IPS-15b (cell line): ENCODE data around the gene PUS1.

ENCODE experiments used
- H3K27me3 ChIP-seq: one replicate; pipeline ENCODE4 v1.6.1; 2013; ENCODE audit warnings: low read length; ENCODE audit not compliant: control insufficient read depth, insufficient read depth
- H3K36me3 ChIP-seq: one replicate; pipeline ENCODE4 v1.6.1; 2013; ENCODE audit warnings: low read length; ENCODE audit not compliant: control insufficient read depth, insufficient read depth
- H3K4me1 ChIP-seq: one replicate; pipeline ENCODE4 v1.6.1; 2013; ENCODE audit warnings: mild to moderate bottlenecking, low read length; ENCODE audit not compliant: control insufficient read depth, insufficient read depth
- H3K4me3 ChIP-seq: one replicate; pipeline ENCODE4 v1.5.1; 2013; ENCODE audit warnings: low read depth, low read length
- H3K9ac ChIP-seq: one replicate; pipeline ENCODE4 v1.6.1; 2013; ENCODE audit warnings: low read depth, mild to moderate bottlenecking, low read length
- H3K9me3 ChIP-seq: one replicate; pipeline ENCODE4 v1.6.1; 2013; ENCODE audit warnings: mild to moderate bottlenecking, low read length; ENCODE audit not compliant: control insufficient read depth, insufficient read depth

PUS1 gene

DNA sequence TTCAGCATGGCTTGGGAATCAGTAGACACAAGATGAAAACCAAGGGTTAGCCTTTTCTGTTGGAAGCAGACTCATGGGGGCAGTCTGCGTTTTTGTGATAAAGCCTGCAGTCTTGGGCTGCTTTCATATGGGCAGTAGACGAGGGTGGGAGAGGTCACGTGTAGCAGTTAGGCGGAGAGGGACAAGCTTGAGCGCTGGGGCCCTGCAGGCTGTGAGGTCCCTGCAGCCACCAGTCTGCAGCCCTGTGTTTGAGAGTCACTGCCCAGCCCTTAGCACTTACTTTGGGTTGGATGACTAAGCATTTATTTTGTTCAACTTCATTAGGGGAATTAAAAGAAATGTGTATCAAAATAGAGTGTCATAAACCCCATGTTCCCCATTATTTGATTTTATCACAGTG, 57.8 kb downstream of the PUS1 start:
- H3K4me1 ChIP-seq, result peaks cover 17% of the 10 kb centered on the region
- H3K9ac ChIP-seq, result no peak overlapping the region
- H3K36me3 ChIP-seq, result peaks cover 11% of the 10 kb centered on the region
- no peaks in the 10 kb centered on the region for H3K9me3 ChIP-seq
- no peaks in the 10 kb centered on the region for H3K27me3 ChIP-seq
- H3K4me3 ChIP-seq, result no peak overlapping the region

DNA sequence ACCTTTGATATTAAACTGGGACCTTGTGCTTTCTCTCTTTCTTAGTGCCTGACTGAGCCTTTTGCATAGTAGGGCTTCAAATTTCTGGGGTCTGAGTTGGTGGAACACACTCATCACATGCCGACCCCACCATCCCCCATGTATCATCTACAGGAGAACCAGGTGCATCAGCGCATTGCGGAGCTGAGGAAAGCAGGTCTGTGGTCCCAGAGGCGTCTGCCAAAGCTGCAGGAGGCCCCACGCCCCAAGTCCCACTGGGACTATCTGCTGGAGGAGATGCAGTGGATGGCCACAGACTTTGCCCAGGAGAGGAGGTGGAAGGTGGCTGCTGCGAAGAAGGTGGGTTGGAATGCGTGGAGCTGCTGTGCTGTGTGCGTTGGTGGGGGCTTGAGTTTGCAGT, 58.5 kb downstream of the PUS1 start:
- Histone ChIP-seq H3K9me3 (no peaks in the 10 kb centered on the region), H3K9ac (no peak overlapping the region), H3K27me3 (no peaks in the 10 kb centered on the region), H3K36me3 (peaks cover 13% of the 10 kb centered on the region), H3K4me1 (peaks cover 17% of the 10 kb centered on the region), H3K4me3 (no peak overlapping the region)

DNA sequence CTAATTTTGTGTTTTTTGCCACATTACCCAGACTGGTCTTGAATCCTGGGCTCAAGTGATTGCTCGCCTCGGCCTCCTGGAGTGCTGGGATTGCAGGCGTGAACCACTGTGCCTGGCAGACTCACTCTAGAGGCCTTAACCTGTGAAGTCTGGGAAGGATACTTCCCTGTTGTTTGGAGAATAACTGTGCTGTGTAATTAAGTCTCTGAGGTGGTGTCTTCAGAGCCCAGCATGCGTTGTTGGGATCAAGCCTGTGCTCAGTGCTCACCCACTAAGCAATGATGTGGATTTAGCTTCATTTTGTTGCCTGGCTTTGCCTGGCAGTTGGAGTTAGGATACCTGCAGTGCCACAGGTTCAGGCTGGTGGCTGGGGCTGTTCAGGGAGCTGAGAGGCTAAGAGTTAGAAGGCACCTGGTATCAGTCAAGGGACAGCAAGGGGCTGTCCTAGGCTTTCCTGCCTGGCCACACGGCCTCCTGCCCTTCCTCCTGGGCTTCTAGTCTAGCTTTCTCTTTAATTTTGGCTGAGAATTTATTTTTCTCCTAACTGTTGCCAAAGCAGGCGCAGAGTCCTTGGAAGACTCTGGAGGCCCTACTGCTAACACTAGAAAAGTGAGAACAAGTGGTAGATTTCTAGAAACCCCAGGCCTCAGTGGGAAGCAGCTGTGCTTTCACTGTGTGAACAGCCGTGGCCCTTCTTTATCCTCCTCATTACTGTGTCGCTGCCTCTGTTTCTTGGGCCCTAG, 59.1 kb downstream of the PUS1 start:
- no peaks in the 10 kb centered on the region for H3K27me3 ChIP-seq
- H3K36me3 ChIP-seq, result peaks cover 17% of the 10 kb centered on the region
- no peak overlapping the region for H3K9ac ChIP-seq
- no peaks in the 10 kb centered on the region for H3K9me3 ChIP-seq
- no peak overlapping the region for H3K4me3 ChIP-seq
- peaks cover 17% of the 10 kb centered on the region for H3K4me1 ChIP-seq

DNA sequence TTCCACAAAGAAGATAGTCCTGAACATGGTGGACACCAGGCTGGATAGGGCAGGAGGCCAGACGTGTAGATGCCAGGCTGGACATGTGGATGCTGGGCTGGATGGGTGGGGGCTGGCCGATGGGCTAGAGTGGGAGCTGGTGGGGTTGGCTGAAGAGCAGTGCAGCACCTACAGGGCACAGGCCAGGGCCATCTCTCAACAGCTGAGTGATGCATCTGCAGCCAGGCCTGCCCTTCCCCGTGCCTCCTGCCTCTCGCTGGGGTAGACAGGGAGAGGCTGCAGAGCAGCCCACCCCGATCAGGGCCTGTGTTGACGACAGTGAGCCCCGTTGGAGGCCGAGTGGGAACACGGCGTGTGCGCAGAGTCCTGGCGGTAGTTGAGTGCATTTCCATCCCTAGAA, 59.9 kb downstream of the PUS1 start:
- no peaks in the 10 kb centered on the region for H3K9me3 ChIP-seq
- H3K27me3 ChIP-seq, result no peaks in the 10 kb centered on the region
- H3K36me3 ChIP-seq, result peaks cover 21% of the 10 kb centered on the region
- H3K4me1 ChIP-seq, result peaks cover 17% of the 10 kb centered on the region
- H3K9ac ChIP-seq, result no peak overlapping the region
- H3K4me3 ChIP-seq, result no peak overlapping the region

DNA sequence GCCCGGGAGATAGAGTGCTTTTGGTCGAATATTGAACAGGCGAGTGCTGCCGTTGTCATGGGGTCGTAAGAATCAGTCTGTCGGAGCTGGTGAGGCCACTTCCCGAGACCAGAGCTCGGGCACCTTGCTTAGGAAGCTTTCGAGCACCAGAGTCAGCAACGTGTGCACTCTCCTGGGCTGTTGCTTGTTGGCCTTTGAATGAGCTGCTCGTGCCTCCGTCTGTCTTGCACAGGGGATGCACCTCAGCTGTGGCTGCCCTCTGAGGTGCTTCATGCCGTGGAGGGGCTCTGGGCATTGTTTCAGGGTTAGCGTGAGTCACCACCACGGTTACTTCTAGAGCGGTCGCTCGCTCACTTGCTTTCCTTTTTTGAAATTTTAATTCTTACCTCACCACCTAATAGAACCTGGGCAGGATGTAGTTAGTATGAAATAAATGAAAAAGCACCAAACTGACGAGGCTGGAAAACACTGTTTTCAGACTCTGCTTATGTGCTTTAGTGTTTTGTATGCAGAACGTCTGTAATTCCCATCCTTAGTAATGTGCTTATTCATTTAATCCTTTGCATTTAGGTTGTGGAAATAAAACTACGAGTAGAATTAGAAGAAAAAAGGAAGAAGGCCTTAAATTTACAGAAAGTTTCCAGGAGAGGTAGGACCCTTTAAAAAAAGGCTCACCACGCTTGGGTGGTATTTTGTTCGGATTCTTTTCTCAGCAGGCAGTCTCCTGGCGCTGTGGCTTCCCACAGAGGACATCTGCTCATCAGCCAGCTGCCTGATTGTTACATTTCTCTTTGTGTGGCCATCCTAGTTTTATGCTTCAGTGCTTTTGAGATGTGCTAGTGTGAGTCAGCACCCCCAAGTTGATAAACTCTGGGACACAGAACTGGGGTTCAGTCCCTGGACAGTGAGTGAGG, 61.2 kb downstream of the PUS1 start:
- H3K9me3 ChIP-seq, result no peaks in the 10 kb centered on the region
- H3K27me3 ChIP-seq, result no peaks in the 10 kb centered on the region
- H3K4me1 ChIP-seq, result peaks cover 17% of the 10 kb centered on the region
- H3K9ac ChIP-seq, result peak overlapping the region; percentile 48
- H3K4me3 ChIP-seq, result no peak overlapping the region
- peaks cover 25% of the 10 kb centered on the region for H3K36me3 ChIP-seq

DNA sequence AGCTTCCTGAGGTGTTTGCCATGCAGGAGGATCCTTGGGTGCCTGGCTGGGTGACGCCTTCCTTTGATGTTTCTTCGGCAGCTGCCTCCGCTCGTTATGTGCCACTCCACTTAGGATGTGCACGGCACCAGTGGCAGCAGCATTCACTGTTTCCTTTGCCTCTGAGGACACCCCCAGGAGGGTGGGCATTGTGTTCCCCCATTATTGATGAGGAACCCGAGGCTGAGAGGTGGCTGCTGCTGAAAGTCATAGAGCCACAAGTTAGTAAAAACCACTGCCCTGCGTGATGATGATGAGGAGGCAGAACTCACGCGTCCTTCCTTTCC, 61.9 kb downstream of the PUS1 start:
- peaks cover 17% of the 10 kb centered on the region for H3K4me1 ChIP-seq
- H3K36me3 ChIP-seq, result peaks cover 25% of the 10 kb centered on the region
- H3K4me3 ChIP-seq, result no peak overlapping the region
- H3K9ac ChIP-seq, result no peak overlapping the region
- H3K9me3 ChIP-seq, result no peaks in the 10 kb centered on the region
- no peaks in the 10 kb centered on the region for H3K27me3 ChIP-seq

DNA sequence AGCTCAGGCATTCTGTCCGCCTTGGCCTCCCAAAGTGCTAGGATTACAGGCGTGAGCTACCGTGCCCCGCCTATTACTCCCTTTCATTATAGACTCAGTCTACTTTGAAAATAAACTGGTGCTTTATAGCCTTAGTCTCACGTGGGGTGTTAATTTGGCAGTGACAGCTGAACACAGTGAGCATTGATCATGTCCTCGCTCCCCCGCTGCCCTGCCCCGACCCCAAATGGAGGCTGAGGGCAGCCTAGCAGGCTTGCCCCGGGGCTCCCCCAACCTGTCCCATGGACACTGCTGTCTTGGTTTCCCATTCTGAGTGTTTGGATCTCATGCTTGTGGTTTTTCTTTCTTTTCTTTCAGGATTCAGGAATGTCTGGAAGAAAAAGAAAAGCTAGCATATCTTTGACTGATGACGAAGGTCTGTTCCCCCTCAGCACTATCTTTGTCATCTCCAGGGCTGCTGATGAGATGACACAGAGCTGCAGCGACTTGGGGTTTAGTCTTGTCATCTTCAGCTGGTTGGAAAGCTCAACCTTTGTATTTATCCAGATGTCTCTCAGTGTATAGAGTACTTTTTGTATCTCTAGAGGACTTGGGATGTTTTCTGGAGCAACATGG, 62.8 kb downstream of the PUS1 start:
- H3K36me3 ChIP-seq, result peaks cover 25% of the 10 kb centered on the region

DNA sequence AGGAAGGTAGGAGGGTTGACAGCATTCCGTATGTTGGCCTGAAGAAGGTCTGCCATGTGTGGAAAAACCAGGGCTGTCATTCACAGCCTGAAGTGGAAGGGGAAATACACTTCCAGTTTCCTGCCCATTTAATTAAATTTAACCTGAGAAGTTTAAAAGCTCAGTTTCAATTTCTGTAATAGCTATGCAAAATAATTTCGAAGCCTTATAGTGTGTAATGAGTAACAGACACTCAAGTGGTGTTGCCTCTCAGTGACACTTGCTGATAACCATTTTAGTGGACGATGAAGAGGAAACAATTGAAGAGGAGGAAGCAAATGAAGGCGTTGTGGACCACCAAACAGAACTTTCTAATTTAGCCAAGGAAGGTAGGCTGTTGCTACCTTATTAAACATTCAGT, 65.5 kb downstream of the PUS1 start:
- H3K9ac ChIP-seq, result no peak overlapping the region
- no peaks in the 10 kb centered on the region for H3K9me3 ChIP-seq
- H3K4me3 ChIP-seq, result no peak overlapping the region
- H3K36me3 ChIP-seq, result peaks cover 25% of the 10 kb centered on the region
- no peaks in the 10 kb centered on the region for H3K27me3 ChIP-seq
- peaks cover 19% of the 10 kb centered on the region for H3K4me1 ChIP-seq

More for the DNA sequence above, 62.8 kb downstream of the PUS1 start:
- H3K9ac ChIP-seq, result no peak overlapping the region
- no peaks in the 10 kb centered on the region for H3K9me3 ChIP-seq
- H3K4me3 ChIP-seq, result no peak overlapping the region
- H3K4me1 ChIP-seq, result peaks cover 17% of the 10 kb centered on the region
- H3K27me3 ChIP-seq, result no peaks in the 10 kb centered on the region
